ENCODE measurements around the gene BICRA.
"Not testable (repeated sequence)": the region's sequence is repeated elsewhere in the genome, so short reads cannot be mapped to it uniquely, and the experiment has no call there.

The BICRA gene

GRCh38 chr19:47630594-47630993, 21.7 kb downstream of the BICRA start:
- no peak for DNase-seq (ENCODE audit: low spot score)

- DNase-seq (ENCODE audit: low spot score), result no peak
Measured at GRCh38 chr19:47631681-47632446, 22.9 kb downstream of the BICRA start.

- no peak for DNase-seq (ENCODE audit: low spot score)
Measured at GRCh38 chr19:47633517-47633916, 24.6 kb downstream of the BICRA start.

GRCh38 chr19:47633996-47634395, 25.1 kb downstream of the BICRA start:
- DNase-seq (ENCODE audit: low spot score), result no peak

- DNase-seq (ENCODE audit: low spot score), result not testable (repeated sequence)
Measured at GRCh38 chr19:47635152-47635754, 26.3 kb downstream of the BICRA start.

- no peak for DNase-seq (ENCODE audit: low spot score)
Measured at GRCh38 chr19:47637550-47637949, 28.6 kb downstream of the BICRA start.

GRCh38 chr19:47641891-47642485, 33.1 kb downstream of the BICRA start:
- DNase-seq (ENCODE audit: low spot score), result no peak

- DNase-seq (ENCODE audit: low spot score), result no peak
Measured at GRCh38 chr19:47643281-47643680, 34.3 kb downstream of the BICRA start.

- no peak for DNase-seq (ENCODE audit: low spot score)
Measured at GRCh38 chr19:47644199-47644598, 35.3 kb downstream of the BICRA start.

- DNase-seq (ENCODE audit: low spot score), result no peak
Measured at GRCh38 chr19:47644743-47645482, 36.0 kb downstream of the BICRA start.

- DNase-seq (ENCODE audit: low spot score), result no peak
Measured at GRCh38 chr19:47646924-47647323, 38.0 kb downstream of the BICRA start.

- DNase-seq (ENCODE audit: low spot score), result no peak
Measured at GRCh38 chr19:47649588-47649987, 40.7 kb downstream of the BICRA start.

GRCh38 chr19:47650700-47651099, 41.8 kb downstream of the BICRA start:
- DNase-seq (ENCODE audit: low spot score), result no peak

- DNase-seq (ENCODE audit: low spot score), result no peak
Measured at GRCh38 chr19:47651132-47651531, 42.2 kb downstream of the BICRA start.

- DNase-seq (ENCODE audit: low spot score), result no peak
Measured at GRCh38 chr19:47651691-47652090, 42.8 kb downstream of the BICRA start.

- DNase-seq (ENCODE audit: low spot score), result no peak
Measured at GRCh38 chr19:47652285-47652684, 43.4 kb downstream of the BICRA start.

GRCh38 chr19:47653856-47654255, 44.9 kb downstream of the BICRA start:
- DNase-seq (ENCODE audit: low spot score), result no peak

GRCh38 chr19:47657719-47658118, 48.8 kb downstream of the BICRA start:
- no peak for DNase-seq (ENCODE audit: low spot score)

GRCh38 chr19:47658431-47659348, 49.8 kb downstream of the BICRA start:
- DNase-seq (ENCODE audit: low spot score), result no peak

- DNase-seq (ENCODE audit: low spot score), result no peak
Measured at GRCh38 chr19:47660435-47660832, 51.5 kb downstream of the BICRA start.

- DNase-seq (ENCODE audit: low spot score), result no peak
Measured at GRCh38 chr19:47661161-47661560, 52.2 kb downstream of the BICRA start.

Measured in SK-N-DZ (cell line).